Stimulated activated CD8-positive, alpha-beta memory T cell treated with anti-CD3 and anti-CD28 coated beads, Interleukin-12 subunit alpha, Interleukin-12 subunit beta, amount 100 ng/mL, for 24 hours (primary cell): ENCODE data around the gene STRADB.
"Not testable (repeated sequence)": the region's sequence is repeated elsewhere in the genome, so short reads cannot be mapped to it uniquely, and the experiment has no call there.

ENCODE experiments used
- DNase-seq: peaks from one replicate; pipeline ENCODE4 v3.0.0-alpha.2; 2020; ENCODE audit errors: extremely low read depth

Gene STRADB

GRCh38 chr2:201451292-201452057 lies at the start of gene STRADB, which contains the start of gene TRAK2:
STRADB (plus strand) TSS chr2:201451740; CDS start chr2:201454841, 3,101 bp downstream.
TRAK2 (minus strand) TSS chr2:201451458; CDS start chr2:201420507, 30,951 bp downstream.
- DNase-seq = peak; percentile 86

- DNase-seq = no peak
Measured at GRCh38 chr2:201401815-201402214, 49.7 kb upstream of the STRADB start.

GRCh38 chr2:201402651-201403562 lies 48.6 kb upstream of the STRADB start:
- DNase-seq = no peak

- no peak for DNase-seq
Measured at GRCh38 chr2:201403880-201404279, 47.7 kb upstream of the STRADB start.

GRCh38 chr2:201404699-201405280 lies 46.8 kb upstream of the STRADB start:
- no peak for DNase-seq

- DNase-seq = no peak
Measured at GRCh38 chr2:201406077-201406662, 45.4 kb upstream of the STRADB start.

- no peak for DNase-seq
Measured at GRCh38 chr2:201407265-201407664, 44.3 kb upstream of the STRADB start.

- no peak for DNase-seq
Measured at GRCh38 chr2:201408931-201409330, 42.6 kb upstream of the STRADB start.

GRCh38 chr2:201411421-201411820 lies 40.1 kb upstream of the STRADB start:
- DNase-seq = no peak

- DNase-seq = no peak
Measured at GRCh38 chr2:201413143-201413542, 38.4 kb upstream of the STRADB start.

GRCh38 chr2:201413552-201413951 lies 38.0 kb upstream of the STRADB start:
- DNase-seq = no peak

- DNase-seq = no peak
Measured at GRCh38 chr2:201414099-201415023, 37.2 kb upstream of the STRADB start.

GRCh38 chr2:201415149-201415548 lies 36.4 kb upstream of the STRADB start:
- DNase-seq = no peak

- no peak for DNase-seq
Measured at GRCh38 chr2:201419057-201419635, 32.4 kb upstream of the STRADB start.

- no peak for DNase-seq
Measured at GRCh38 chr2:201419986-201420385, 31.6 kb upstream of the STRADB start.

- no peak for DNase-seq
Measured at GRCh38 chr2:201420442-201421113, 31.0 kb upstream of the STRADB start.

GRCh38 chr2:201425952-201426351 lies 25.6 kb upstream of the STRADB start:
- DNase-seq = no peak

- not testable (repeated sequence) for DNase-seq
Measured at GRCh38 chr2:201428366-201428765, 23.2 kb upstream of the STRADB start.

GRCh38 chr2:201429835-201430234 lies 21.7 kb upstream of the STRADB start:
- DNase-seq = not testable (repeated sequence)

- not testable (repeated sequence) for DNase-seq
Measured at GRCh38 chr2:201430322-201430721, 21.2 kb upstream of the STRADB start.
